Measurements from ENCODE around the gene FGD3. TPM values are rescaled to one million over a fixed set of nuclear protein-coding genes. Genes with fewer than 3 reads are reported as not detected.

The FGD3 gene
- polyA plus RNA-seq, 1 experiment = not detected

GRCh38 chr9:92960561-92961290 lies 13.4 kb downstream of the FGD3 start:
- Histone ChIP-seq H3K27me3 (ENCODE audit: control insufficient read depth, insufficient read depth, low read length) (no peaks in the 10 kb centered on the region), H3K4me3 (ENCODE audit: low read depth, low read length) (no peak overlapping the region), H3K27ac (ENCODE audit: low read depth, low read length) (no peak overlapping the region), H3K9me3 (ENCODE audit: control insufficient read depth, insufficient read depth, low read length) (peaks cover 14% of the 10 kb centered on the region)
- ChIA-PET POLR2A (no interaction called here), CTCF (no interaction called here)
- TF ChIP-seq CTCF (IDR thresholded peaks at IDR 0.05; ENCODE audit: low read depth, low read length) = no peak
- DNase-seq (ENCODE audit: low read depth, low spot score) = no peak

GRCh38 chr9:92961627-92962302 lies 14.4 kb downstream of the FGD3 start:
- POLR2A ChIA-PET = no interaction called here
- no peak for TF ChIP-seq CTCF (IDR thresholded peaks at IDR 0.05; ENCODE audit: low read depth, low read length)

GRCh38 chr9:92962303-92962649 lies 15.0 kb downstream of the FGD3 start:
- no peak overlapping the region for H3K27ac ChIP-seq (ENCODE audit: low read depth, low read length)
- no peaks in the 10 kb centered on the region for H3K27me3 ChIP-seq (ENCODE audit: control insufficient read depth, insufficient read depth, low read length)
- DNase-seq (ENCODE audit: low read depth, low spot score) = no peak
- no peak for TF ChIP-seq CTCF (IDR thresholded peaks at IDR 0.05; ENCODE audit: low read depth, low read length)
- H3K9me3 ChIP-seq (ENCODE audit: control insufficient read depth, insufficient read depth, low read length) = peaks cover 14% of the 10 kb centered on the region
- ChIA-PET CTCF (interaction anchor here (1.1 kb wide), 1 partner anchor 341 kb away, joined by 3 read pairs; no protein-coding TSS in a partner anchor), POLR2A (no interaction called here)
- H3K4me3 ChIP-seq (ENCODE audit: low read depth, low read length) = no peak overlapping the region

More at GRCh38 chr9:92961627-92962302, 14.4 kb downstream of the FGD3 start:
- Histone ChIP-seq H3K4me3 (ENCODE audit: low read depth, low read length) (no peak overlapping the region), H3K27ac (ENCODE audit: low read depth, low read length) (no peak overlapping the region), H3K27me3 (ENCODE audit: control insufficient read depth, insufficient read depth, low read length) (no peaks in the 10 kb centered on the region), H3K9me3 (ENCODE audit: control insufficient read depth, insufficient read depth, low read length) (peaks cover 14% of the 10 kb centered on the region)
- DNase-seq (ENCODE audit: low read depth, low spot score) = no peak
- CTCF ChIA-PET = interaction anchor here (1.1 kb wide), 1 partner anchor 341 kb away, joined by 3 read pairs; no protein-coding TSS in a partner anchor

GRCh38 chr9:92962846-92963245 lies 15.5 kb downstream of the FGD3 start:
- no peak for TF ChIP-seq CTCF (IDR thresholded peaks at IDR 0.05; ENCODE audit: low read depth, low read length)
- Histone ChIP-seq H3K4me3 (ENCODE audit: low read depth, low read length) (no peak overlapping the region), H3K27ac (ENCODE audit: low read depth, low read length) (no peak overlapping the region), H3K27me3 (ENCODE audit: control insufficient read depth, insufficient read depth, low read length) (no peaks in the 10 kb centered on the region), H3K9me3 (ENCODE audit: control insufficient read depth, insufficient read depth, low read length) (peaks cover 14% of the 10 kb centered on the region)
- CTCF ChIA-PET = interaction anchor here (0.7 to 1.1 kb wide), 2 partner anchors 198 to 340 kb away, joined by 3 to 4 read pairs; no protein-coding TSS in a partner anchor
- POLR2A ChIA-PET = no interaction called here
- no peak for DNase-seq (ENCODE audit: low read depth, low spot score)
